ENCODE data around the gene KLHL24.
"Not testable (repeated sequence)": the region's sequence is repeated elsewhere in the genome, so short reads cannot be mapped to it uniquely, and the experiment has no call there.

Gene KLHL24

DNA sequence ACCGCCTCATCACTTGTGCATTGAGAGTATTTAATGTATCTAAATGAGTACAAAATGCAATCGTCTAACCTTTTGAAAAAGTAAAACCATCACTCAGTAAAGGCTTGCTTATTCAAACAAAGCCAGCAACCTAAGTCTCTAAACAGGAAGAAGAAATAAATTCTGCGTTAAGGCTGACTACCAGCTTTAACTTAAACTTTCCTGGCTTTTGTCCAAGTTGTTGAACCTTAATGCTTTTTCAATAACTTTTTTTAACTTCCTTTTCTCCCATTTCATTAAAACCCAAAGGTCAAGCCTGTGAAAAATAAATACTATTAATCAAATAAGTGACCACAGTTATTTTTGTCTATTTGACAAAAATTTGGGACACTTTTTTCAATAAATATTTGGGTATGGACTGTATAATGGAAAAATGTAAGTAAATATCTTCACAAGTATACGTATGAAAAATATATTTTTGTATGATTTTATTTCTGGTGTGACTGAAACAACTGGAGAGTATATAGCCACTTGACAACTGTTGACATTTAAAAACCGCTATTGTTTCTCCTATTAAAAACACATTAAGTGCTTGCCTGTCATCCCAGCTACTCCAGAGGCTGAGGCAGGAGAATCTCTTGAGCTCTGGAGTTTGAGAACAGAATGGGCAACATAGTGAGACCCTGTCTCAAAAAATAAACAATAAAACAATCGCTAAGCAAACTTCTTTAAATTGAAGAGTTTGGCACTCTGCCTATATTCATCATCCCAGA is 2.9 kb downstream of the KLHL24 start:
- TF ChIP-seq CTCF (IDR thresholded peaks at IDR 0.05): no peak
- Histone ChIP-seq H3K4me3 (ENCODE audit: low read depth, low read length) (peak overlapping the region; percentile 99), H3K4me2 (ENCODE audit: low read length) (peak overlapping the region; percentile 77), H3K9ac (no peak overlapping the region), H3K36me3 (ENCODE audit: control insufficient read depth, insufficient read depth, low read length) (no peaks in the 10 kb centered on the region), H3K4me1 (no peaks in the 10 kb centered on the region), H3K27me3 (ENCODE audit: control insufficient read depth, insufficient read depth, low read length) (no peaks in the 10 kb centered on the region), H2AFZ (no peak overlapping the region), H3K79me2 (peaks cover 41% of the 10 kb centered on the region), H3K9me3 (ENCODE audit: control insufficient read depth, low read length) (no peaks in the 10 kb centered on the region), H3K27ac (peak overlapping the region; percentile 99)

DNA sequence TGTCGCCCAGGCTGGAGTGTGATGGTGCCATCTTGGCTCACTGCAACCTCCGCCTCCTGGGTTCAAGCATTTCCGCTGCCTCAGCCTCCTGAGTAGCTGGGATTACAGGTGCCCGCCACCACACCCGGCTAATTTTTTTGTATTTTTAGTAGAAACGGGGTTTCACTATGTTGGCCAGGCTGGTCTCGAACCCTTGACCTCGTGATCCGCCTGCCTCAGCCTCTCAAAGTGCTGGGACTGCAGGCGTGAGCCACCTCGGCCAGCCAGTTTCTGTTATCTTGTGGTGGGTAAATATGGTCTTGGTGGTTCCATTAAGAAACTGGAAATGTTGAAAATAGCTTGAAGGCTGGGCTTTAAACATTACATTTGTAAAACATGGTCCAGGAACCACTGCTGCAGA is 5.2 kb downstream of the KLHL24 start:
- H3K9ac ChIP-seq; H3K36me3 ChIP-seq (ENCODE audit: control insufficient read depth, insufficient read depth, low read length); H3K4me3 ChIP-seq (ENCODE audit: low read depth, low read length); H3K4me2 ChIP-seq (ENCODE audit: low read length); H3K27me3 ChIP-seq (ENCODE audit: control insufficient read depth, insufficient read depth, low read length); H3K4me1 ChIP-seq; H3K27ac ChIP-seq; H3K9me3 ChIP-seq (ENCODE audit: control insufficient read depth, low read length); H2AFZ ChIP-seq: not testable (repeated sequence)
- H3K79me2 ChIP-seq: peaks cover 50% of the 10 kb centered on the region

DNA sequence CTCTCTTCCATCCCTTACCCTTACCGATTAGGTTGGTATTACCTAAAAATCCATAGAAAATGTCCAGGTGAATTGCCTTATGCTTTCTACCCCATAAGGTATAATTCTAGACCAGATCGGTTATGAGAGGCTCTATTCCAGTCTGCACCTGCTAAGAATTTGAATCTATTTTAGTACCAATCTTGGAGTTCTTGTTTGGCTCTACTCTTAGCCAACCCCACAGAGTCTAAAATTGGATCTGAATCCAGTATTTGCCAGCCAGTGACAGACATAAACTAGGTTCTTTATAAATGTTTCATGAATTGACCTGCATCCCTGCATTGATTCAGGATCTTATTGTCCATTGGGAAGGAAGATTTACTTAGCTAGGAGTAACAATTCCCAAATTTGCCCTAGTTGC is 6.5 kb downstream of the KLHL24 start:
- Histone ChIP-seq H3K79me2 (peaks cover 56% of the 10 kb centered on the region), H3K36me3 (ENCODE audit: control insufficient read depth, insufficient read depth, low read length) (no peaks in the 10 kb centered on the region), H3K9ac (no peak overlapping the region), H3K27me3 (ENCODE audit: control insufficient read depth, insufficient read depth, low read length) (no peaks in the 10 kb centered on the region), H3K4me3 (ENCODE audit: low read depth, low read length) (no peak overlapping the region), H3K4me2 (ENCODE audit: low read length) (peak overlapping the region; percentile 5), H2AFZ (no peak overlapping the region), H3K9me3 (ENCODE audit: control insufficient read depth, low read length) (no peaks in the 10 kb centered on the region), H3K4me1 (no peaks in the 10 kb centered on the region), H3K27ac (no peak overlapping the region)
- TF ChIP-seq CTCF (IDR thresholded peaks at IDR 0.05): no peak

DNA sequence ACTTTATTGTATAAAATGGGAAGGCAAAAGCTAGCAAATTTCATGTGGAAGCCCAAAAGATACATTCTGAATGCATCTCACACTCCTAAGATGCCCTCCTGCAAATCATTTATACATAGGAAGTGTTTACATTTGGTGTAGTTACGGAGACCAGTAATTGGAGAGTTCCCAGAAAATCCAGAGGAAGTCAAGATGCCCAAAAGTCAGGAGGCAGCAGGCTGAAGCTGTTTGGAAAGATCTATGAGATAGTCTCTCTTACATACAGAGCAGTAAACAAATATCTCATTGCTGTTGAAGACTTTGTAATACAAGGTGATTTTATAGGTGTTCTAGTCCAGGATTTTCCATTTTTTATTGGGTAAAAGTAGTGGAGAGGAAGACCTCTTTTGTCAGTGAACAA is 8.8 kb downstream of the KLHL24 start:
- Histone ChIP-seq H3K27ac (no peak overlapping the region), H3K27me3 (ENCODE audit: control insufficient read depth, insufficient read depth, low read length) (no peaks in the 10 kb centered on the region), H2AFZ (no peak overlapping the region), H3K9me3 (ENCODE audit: control insufficient read depth, low read length) (no peaks in the 10 kb centered on the region), H3K4me1 (no peaks in the 10 kb centered on the region), H3K36me3 (ENCODE audit: control insufficient read depth, insufficient read depth, low read length) (no peaks in the 10 kb centered on the region), H3K79me2 (peaks cover 42% of the 10 kb centered on the region), H3K4me3 (ENCODE audit: low read depth, low read length) (no peak overlapping the region), H3K9ac (no peak overlapping the region), H3K4me2 (ENCODE audit: low read length) (no peak overlapping the region)
- TF ChIP-seq CTCF (IDR thresholded peaks at IDR 0.05): no peak

DNA sequence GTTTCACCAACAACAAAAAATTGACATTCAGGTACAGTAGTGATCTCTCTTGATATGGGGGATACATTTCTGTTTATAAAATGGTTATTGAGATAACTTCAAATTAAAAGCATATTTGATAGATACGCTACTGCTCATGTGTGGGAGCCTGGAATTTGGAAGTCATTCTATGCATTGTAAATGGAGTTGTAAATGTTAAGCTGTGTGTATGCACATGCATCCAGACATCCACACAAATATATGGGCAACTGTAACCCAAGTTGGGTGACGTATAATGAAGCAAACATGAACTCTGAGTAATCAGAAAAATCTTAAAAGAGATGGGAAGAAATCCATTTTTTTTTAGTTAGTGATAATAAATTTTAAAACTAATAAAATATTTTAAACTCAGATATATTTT is 9.8 kb downstream of the KLHL24 start:
- H3K4me3 ChIP-seq (ENCODE audit: low read depth, low read length): no peak overlapping the region
- H3K27me3 ChIP-seq (ENCODE audit: control insufficient read depth, insufficient read depth, low read length): no peaks in the 10 kb centered on the region
- H3K4me2 ChIP-seq (ENCODE audit: low read length): no peak overlapping the region
- H2AFZ ChIP-seq: no peak overlapping the region
- H3K36me3 ChIP-seq (ENCODE audit: control insufficient read depth, insufficient read depth, low read length): no peaks in the 10 kb centered on the region
- H3K4me1 ChIP-seq: no peaks in the 10 kb centered on the region
- peaks cover 34% of the 10 kb centered on the region for H3K79me2 ChIP-seq
- no peaks in the 10 kb centered on the region for H3K9me3 ChIP-seq (ENCODE audit: control insufficient read depth, low read length)
- no peak overlapping the region for H3K9ac ChIP-seq
- TF ChIP-seq CTCF (IDR thresholded peaks at IDR 0.05): no peak
- H3K27ac ChIP-seq: no peak overlapping the region

Measured in parathyroid adenoma (tissue), 2 donors.